Lower leg skin (tissue), 3 donors: Measurements from ENCODE around the gene DGAT2.

Experiments
- POLR2A ChIP-seq, 2 donors: fragments of 450-650 bp; IDR thresholded peaks; one replicate each; pipeline ENCODE4 v1.6.1; 2016 to 2017; ENCODE audit warnings: antibody characterized with exemption in 2 of 2, mild to moderate bottlenecking in 1 of 2, moderate library complexity in 1 of 2
- TF ChIP-seq, protein P1 (sequence below), 3 donors: fragments of 450-650 bp; IDR thresholded peaks; one replicate each; pipeline ENCODE4 v1.5.1; 2016; ENCODE audit warnings: antibody characterized with exemption in 3 of 3, mild to moderate bottlenecking in 3 of 3, moderate library complexity in 2 of 3

DNA sequence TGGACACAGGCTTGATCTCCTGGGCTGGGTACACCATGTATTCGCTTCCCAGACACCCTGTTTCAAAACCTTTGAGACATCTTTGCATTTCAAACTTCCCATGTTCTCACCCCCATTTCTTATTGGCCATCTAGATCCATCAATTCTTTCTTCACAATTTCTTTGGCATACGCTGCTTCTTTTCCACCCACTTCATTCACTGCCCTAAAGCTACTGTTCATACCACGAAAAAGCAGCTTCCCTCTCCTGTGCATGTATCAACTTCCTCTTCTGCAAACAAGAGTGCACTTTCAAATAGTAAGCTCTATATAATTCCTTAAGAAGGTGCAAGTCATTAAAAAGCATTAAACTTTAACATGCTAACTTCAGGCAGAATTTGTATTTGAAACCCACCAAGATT lies 67.8 kb downstream of the DGAT2 start:
- TF ChIP-seq, protein P1, sequence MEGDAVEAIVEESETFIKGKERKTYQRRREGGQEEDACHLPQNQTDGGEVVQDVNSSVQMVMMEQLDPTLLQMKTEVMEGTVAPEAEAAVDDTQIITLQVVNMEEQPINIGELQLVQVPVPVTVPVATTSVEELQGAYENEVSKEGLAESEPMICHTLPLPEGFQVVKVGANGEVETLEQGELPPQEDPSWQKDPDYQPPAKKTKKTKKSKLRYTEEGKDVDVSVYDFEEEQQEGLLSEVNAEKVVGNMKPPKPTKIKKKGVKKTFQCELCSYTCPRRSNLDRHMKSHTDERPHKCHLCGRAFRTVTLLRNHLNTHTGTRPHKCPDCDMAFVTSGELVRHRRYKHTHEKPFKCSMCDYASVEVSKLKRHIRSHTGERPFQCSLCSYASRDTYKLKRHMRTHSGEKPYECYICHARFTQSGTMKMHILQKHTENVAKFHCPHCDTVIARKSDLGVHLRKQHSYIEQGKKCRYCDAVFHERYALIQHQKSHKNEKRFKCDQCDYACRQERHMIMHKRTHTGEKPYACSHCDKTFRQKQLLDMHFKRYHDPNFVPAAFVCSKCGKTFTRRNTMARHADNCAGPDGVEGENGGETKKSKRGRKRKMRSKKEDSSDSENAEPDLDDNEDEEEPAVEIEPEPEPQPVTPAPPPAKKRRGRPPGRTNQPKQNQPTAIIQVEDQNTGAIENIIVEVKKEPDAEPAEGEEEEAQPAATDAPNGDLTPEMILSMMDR (IDR thresholded peaks at IDR 0.05) = no peak
- TF ChIP-seq POLR2A (IDR thresholded peaks at IDR 0.05) = no peak
